Sigmoid colon (tissue), 7 donors: ENCODE data around the gene FKBP6. TPM values are rescaled to one million over a fixed set of nuclear protein-coding genes. Genes with fewer than 3 reads are reported as not detected.
"Not testable (repeated sequence)": the region's sequence is repeated elsewhere in the genome, so short reads cannot be mapped to it uniquely, and the experiment has no call there.

Experiments used
- DNase-seq: peaks from one replicate; pipeline ENCODE4 v3.0.0-alpha.2; 2019
- H3K27ac ChIP-seq, 4 donors: fragments of 200-600 bp; sonication (generic); one replicate each; pipeline ENCODE4 v1.5.1; 2016 to 2019; ENCODE audit warnings: mild to moderate bottlenecking in 1 of 4
- H3K27me3 ChIP-seq, 3 donors: fragments of 200-600 bp; sonication (generic); one replicate each; pipeline ENCODE4 v1.5.1; 2019; ENCODE audit warnings: mild to moderate bottlenecking in 1 of 3
- H3K36me3 ChIP-seq, 4 donors: fragments of 200-600 bp; sonication (generic); one replicate each; pipeline ENCODE4 v1.5.1; 2016 to 2019
- H3K4me1 ChIP-seq, 4 donors: fragments of 200-600 bp; sonication (generic); one replicate each; pipeline ENCODE4 v1.5.1; 2017 to 2019
- H3K4me3 ChIP-seq, 4 donors: fragments of 200-600 bp; sonication (generic); one replicate each; pipeline ENCODE4 v1.5.1; 2017 to 2019; ENCODE audit warnings: mild to moderate bottlenecking in 2 of 4, moderate library complexity in 1 of 4
- H3K9me3 ChIP-seq, 4 donors: fragments of 200-600 bp in 3 of 4; sonication (generic) in 3 of 4; one replicate each; pipeline versions ENCODE4 v1.5.1 to v1.6.1; 2013 to 2019
- CTCF ChIP-seq, 4 experiments: fragments of 450-650 bp in 3 of 4; fragments of 200-600 bp in 1 of 4; IDR thresholded peaks; one replicate each; pipeline ENCODE4 v1.5.1; 2016 to 2019; ENCODE audit warnings: antibody characterized with exemption in 4 of 4, mild to moderate bottlenecking in 3 of 4, moderate library complexity in 2 of 4
- EP300 ChIP-seq, 4 donors: sonication (generic); formaldehyde crosslinking; IDR thresholded peaks; one replicate each; pipeline ENCODE4 v1.6.1; 2017; ENCODE audit warnings: antibody characterized with exemption in 4 of 4
- POLR2A ChIP-seq, 2 donors: fragments of 450-650 bp; IDR thresholded peaks; one replicate each; pipeline ENCODE4 v1.6.1; 2016; ENCODE audit warnings: antibody characterized with exemption in 2 of 2, mild to moderate bottlenecking in 2 of 2, moderate library complexity in 2 of 2
- POLR2AphosphoS5 ChIP-seq, 4 donors: sonication (generic); formaldehyde crosslinking; IDR thresholded peaks; one replicate each; pipeline ENCODE4 v1.6.1; 2017; ENCODE audit warnings: antibody characterized with exemption in 4 of 4
- WGBS, 2 donors: extraction: QIAGEN DNeasy Blood & Tissue Kit; methylation state at CpG; one replicate each; pipeline ENCODE4 v1.1.7; 2013; 5-methylcytosine and 5-hydroxymethylcytosine counted together
- intact Hi-C: fragments of 100-400 bp; cut with DNase I; formaldehyde crosslinking; loops from one replicate; pipeline ENCODE4 v1.15.1; 2023
- polyA plus RNA-seq, 3 donors: library from polyadenylated mRNA; stranded (reverse); fragments of 200-250 nt; gene quantifications; one replicate each; pipeline ENCODE4 v1.2.3, GENCODE V29; 2013
- total RNA-seq, 4 donors: library from RNA; depleted of rRNA; stranded (reverse); fragments of >200 nt; gene quantifications; one replicate each; pipeline ENCODE4 v1.1.0, GENCODE V29; 2016
- donor health status: healthy with polysubstance abuse.
- donor health status: Bipolar disorder and iron deficiency.
- donor health status: healthy.

FKBP6 gene
- total and polyA plus RNA-seq, 7 donors = not detected

- H3K4me3 ChIP-seq = peak overlapping the region in 1 of 4 donors; percentile 94
- H3K27ac ChIP-seq = no peak overlapping the region
- peak; percentile 44 for DNase-seq
- TF ChIP-seq POLR2A (IDR thresholded peaks at IDR 0.05) (no peak), CTCF (IDR thresholded peaks at IDR 0.05) (no peak), EP300 (IDR thresholded peaks at IDR 0.05) (no peak), POLR2AphosphoS5 (IDR thresholded peaks at IDR 0.05) (no peak)
- H3K36me3 ChIP-seq = peaks cover 0 to 41% (median 17%) of the 10 kb centered on the region in 4 donors
- intact Hi-C loops = no loop called here
- peaks cover 0 to 19% (median 13%) of the 10 kb centered on the region in 4 donors for H3K4me1 ChIP-seq
- no peaks in the 10 kb centered on the region for H3K27me3 ChIP-seq
- WGBS, 2 donors = 96% methylated on average over 13 of the region's 13 CpGs
- no peaks in the 10 kb centered on the region for H3K9me3 ChIP-seq
Measured at GRCh38 chr7:73307436-73307835, 20.5 kb upstream of the FKBP6 start.

- 6 to 11% methylated on average over 43 of the region's 43 CpGs for WGBS, 2 donors
- peak; percentile 63 for DNase-seq
- no peaks in the 10 kb centered on the region for H3K27me3 ChIP-seq
- no peaks in the 10 kb centered on the region for H3K9me3 ChIP-seq
- no peak for TF ChIP-seq EP300 (IDR thresholded peaks at IDR 0.05)
- no peak for TF ChIP-seq POLR2AphosphoS5 (IDR thresholded peaks at IDR 0.05)
- no peak for TF ChIP-seq CTCF (IDR thresholded peaks at IDR 0.05)
- no peak for TF ChIP-seq POLR2A (IDR thresholded peaks at IDR 0.05)
- H3K4me3 ChIP-seq = peak overlapping the region; percentile 60 to 94 (median 78)
- H3K4me1 ChIP-seq = peaks cover 0 to 19% (median 13%) of the 10 kb centered on the region in 4 donors
- peaks cover 0 to 35% (median 16%) of the 10 kb centered on the region in 4 donors for H3K36me3 ChIP-seq
- intact Hi-C loops = no loop called here
- H3K27ac ChIP-seq = peak overlapping the region; percentile 66 to 81 (median 80)
Measured at GRCh38 chr7:73308074-73308664, 19.8 kb upstream of the FKBP6 start.

- peaks cover 0 to 29% (median 11%) of the 10 kb centered on the region in 4 donors for H3K36me3 ChIP-seq
- TF ChIP-seq EP300 (IDR thresholded peaks at IDR 0.05) (no peak), POLR2A (IDR thresholded peaks at IDR 0.05) (peak in 1 of 2 donors; percentile 25), POLR2AphosphoS5 (IDR thresholded peaks at IDR 0.05) (peak; percentile 41 to 83 (median 68))
- H3K4me3 ChIP-seq = peak within 1 kb of the TSS; percentile 60 to 94 (median 78)
- WGBS, 2 donors = 12 to 14% methylated on average over 40 of the region's 40 CpGs
- H3K27ac ChIP-seq = peak within 1 kb of the TSS; percentile 66 to 81 (median 80)
- intact Hi-C loops = no loop called here
- peak; percentile 92 for DNase-seq
- H3K9me3 ChIP-seq = no peaks in the 10 kb centered on the region
- no peaks in the 10 kb centered on the region for H3K27me3 ChIP-seq
- peaks cover 0 to 19% (median 13%) of the 10 kb centered on the region in 4 donors for H3K4me1 ChIP-seq
Measured at GRCh38 chr7:73308665-73309214, 19.2 kb upstream of the FKBP6 start, which contains the start of gene NSUN5. Gene NSUN5, minus strand, starts transcription at chr7:73308826. Its CDS starts 36 bp downstream, at chr7:73308790.

GRCh38 chr7:73311421-73311820, 16.5 kb upstream of the FKBP6 start:
- 92 to 94% methylated on average over 7 of the region's 7 CpGs for WGBS, 2 donors
- H3K9me3 ChIP-seq, intact Hi-C loops, DNase-seq, H3K27me3 ChIP-seq, H3K4me3 ChIP-seq, H3K36me3 ChIP-seq, H3K27ac ChIP-seq: not testable (repeated sequence)
- peaks cover 0 to 19% (median 13%) of the 10 kb centered on the region in 4 donors for H3K4me1 ChIP-seq

- Histone ChIP-seq H3K4me1 (peaks cover 0 to 15% (median 8%) of the 10 kb centered on the region in 4 donors), H3K27me3 (no peaks in the 10 kb centered on the region), H3K9me3 (no peaks in the 10 kb centered on the region), H3K4me3 (no peak overlapping the region), H3K36me3 (no peaks in the 10 kb centered on the region), H3K27ac (no peak overlapping the region)
- DNase-seq = no peak
- TF ChIP-seq POLR2AphosphoS5 (IDR thresholded peaks at IDR 0.05) (no peak), CTCF (IDR thresholded peaks at IDR 0.05) (no peak)
- intact Hi-C loops = no loop called here
- 95 to 96% methylated on average over 48 of the region's 48 CpGs for WGBS, 2 donors
Measured at GRCh38 chr7:73312831-73313520, 15.0 kb upstream of the FKBP6 start.
